IMR-90 (cell line): ENCODE data around the gene C7orf57. TPM values are rescaled to one million over a fixed set of nuclear protein-coding genes. Genes with fewer than 3 reads are reported as not detected.

Experiments used
- ATAC-seq: fragments of 200-7000 bp; cut with Tn5 transposase; 2 replicates; pipeline ENCODE4 v1.9.1; 2020; ENCODE audit warnings: low read depth, mild to moderate bottlenecking, moderate library complexity
- BruUV-seq: library from RNA; stranded (reverse); fragments of 400-500 nt; replicated peaks from 2 replicates; lab custom pipeline; 2021; lab: Mats Ljungman, UMichigan
- CTCF ChIA-PET: fragments of 300-600 bp; formaldehyde crosslinking; extraction: SDS; loops from one replicate; lab custom pipeline; 2021; ENCODE audit warnings: antibody characterized with exemption; lab: Yijun Ruan, JAX
- POLR2A ChIA-PET: fragments of 300-600 bp; sonication (Branson Sonifier 250); formaldehyde crosslinking; loops from one replicate; lab custom pipeline; 2022; ENCODE audit warnings: antibody characterized with exemption; ENCODE audit not compliant: unreplicated experiment; lab: Charles Lee
- DNase-seq: peaks from one replicate; pipeline ENCODE4 v3.0.0; 2013
- H2AFZ ChIP-seq: replicated peaks from 2 replicates; pipeline ENCODE3; 2013; ENCODE audit warnings: low read length, mild to moderate bottlenecking; ENCODE audit not compliant: poor library complexity
- H2AK5ac ChIP-seq: 2 replicates; pipeline ENCODE4 v1.6.1; 2013; ENCODE audit warnings: low read depth, low read length, inconsistent platforms
- H2AK9ac ChIP-seq: replicated peaks from 2 replicates; pipeline ENCODE3; 2013; ENCODE audit warnings: mild to moderate bottlenecking, low read depth, low read length, moderate library complexity; ENCODE audit not compliant: poor library complexity
- H2BK120ac ChIP-seq: 2 replicates; pipeline ENCODE4 v1.6.1; 2013; ENCODE audit warnings: low read depth, low read length, inconsistent platforms
- H2BK15ac ChIP-seq: 3 replicates; pipeline ENCODE4 v1.6.1; 2013; ENCODE audit warnings: low read depth, low read length, inconsistent platforms
- H2BK20ac ChIP-seq: 2 replicates; pipeline ENCODE4 v1.6.1; 2013; ENCODE audit warnings: low read depth, mild to moderate bottlenecking, inconsistent platforms, low read length, moderate library complexity
- H2BK5ac ChIP-seq: 2 replicates; pipeline ENCODE4 v1.6.1; 2013; ENCODE audit warnings: mild to moderate bottlenecking, low read depth, low read length, inconsistent platforms; ENCODE audit not compliant: poor library complexity, severe bottlenecking
- H3K14ac ChIP-seq: replicated peaks from 2 replicates; pipeline ENCODE4 v1.6.1; 2013; ENCODE audit warnings: low read depth, low read length, inconsistent platforms
- H3K18ac ChIP-seq: 2 replicates; pipeline ENCODE4 v1.6.1; 2013; ENCODE audit warnings: low read depth, low read length, control low read depth
- H3K23ac ChIP-seq: 2 replicates; pipeline ENCODE4 v1.6.1; 2013; ENCODE audit warnings: low read depth, low read length, inconsistent platforms
- H3K27ac ChIP-seq: 2 replicates; pipeline ENCODE4 v1.5.1; 2013; ENCODE audit warnings: mild to moderate bottlenecking, control low read depth, low read length; ENCODE audit not compliant: insufficient read depth
- H3K27me3 ChIP-seq: 2 replicates; pipeline ENCODE4 v1.6.1; 2013; ENCODE audit warnings: low read length; ENCODE audit not compliant: control insufficient read depth, insufficient read depth
- H3K36me3 ChIP-seq: 2 replicates; pipeline ENCODE4 v1.6.1; 2013; ENCODE audit warnings: low read length, mixed read lengths; ENCODE audit not compliant: control insufficient read depth, insufficient read depth
- H3K4ac ChIP-seq: 2 replicates; pipeline ENCODE4 v1.6.1; 2013; ENCODE audit warnings: low read depth, low read length, inconsistent platforms
- H3K4me1 ChIP-seq: 2 replicates; pipeline ENCODE4 v1.6.1; 2013; ENCODE audit warnings: low read length, mixed read lengths; ENCODE audit not compliant: control insufficient read depth, insufficient read depth
- H3K4me2 ChIP-seq: 2 replicates; pipeline ENCODE4 v1.6.1; 2013; ENCODE audit warnings: low read depth, mild to moderate bottlenecking, control low read depth, low read length, moderate library complexity
- H3K4me3 ChIP-seq: 2 replicates; pipeline ENCODE4 v1.5.1; 2013; ENCODE audit warnings: low read depth, mild to moderate bottlenecking, control low read depth, low read length, moderate library complexity; ENCODE audit not compliant: insufficient read depth
- H3K56ac ChIP-seq: 2 replicates; pipeline ENCODE4 v1.6.1; 2013; ENCODE audit warnings: low read length, inconsistent platforms; ENCODE audit not compliant: insufficient read depth; ENCODE audit errors: extremely low read depth
- H3K79me1 ChIP-seq, 2 experiments: 2 replicates each; pipeline ENCODE4 v1.6.1; 2013; ENCODE audit warnings: low read length in 2 of 2, inconsistent platforms in 1 of 2, low read depth in 1 of 2
- H3K9ac ChIP-seq: 2 replicates; pipeline ENCODE4 v1.6.1; 2013; ENCODE audit warnings: low read depth, low read length, control low read depth
- H3K9me1 ChIP-seq: 2 replicates; pipeline ENCODE4 v1.6.1; 2013; ENCODE audit warnings: low read length, inconsistent platforms; ENCODE audit not compliant: insufficient read depth
- H3K9me3 ChIP-seq: 2 replicates; pipeline ENCODE4 v1.6.1; 2013; ENCODE audit warnings: low read length; ENCODE audit not compliant: control insufficient read depth, insufficient read depth
- H4K20me1 ChIP-seq: 2 replicates; pipeline ENCODE4 v1.6.1; 2013; ENCODE audit warnings: low read length, inconsistent platforms; ENCODE audit not compliant: insufficient read depth
- H4K5ac ChIP-seq: 2 replicates; pipeline ENCODE4 v1.6.1; 2013; ENCODE audit warnings: mild to moderate bottlenecking, low read depth, low read length, control low read depth
- H4K8ac ChIP-seq, 2 experiments: 2 replicates each; pipeline ENCODE4 v1.6.1; 2013; ENCODE audit warnings: low read depth in 2 of 2, low read length in 2 of 2, control low read depth in 1 of 2, inconsistent platforms in 1 of 2
- H4K91ac ChIP-seq: 2 replicates; pipeline ENCODE4 v1.6.1; 2013; ENCODE audit warnings: low read depth, low read length, inconsistent platforms; ENCODE audit not compliant: insufficient read depth
- BHLHE40 ChIP-seq: fragments of 150-350 bp; IDR thresholded peaks from 2 replicates; pipeline ENCODE4 v1.6.1; 2016; ENCODE audit warnings: mild to moderate bottlenecking, low read depth, low read length
- CEBPB ChIP-seq: IDR thresholded peaks from 2 replicates; pipeline ENCODE4 v1.6.1; 2012; ENCODE audit warnings: low read depth, low read length, improper control_type of control experiment
- CHD1 ChIP-seq: IDR thresholded peaks from 2 replicates; pipeline ENCODE4 v1.6.1; 2012; ENCODE audit warnings: low read depth, low read length, improper control_type of control experiment
- WGBS, 2 experiments: methylation state at CpG; one replicate each; pipeline versions ENCODE4 v1.1.5 to v1.1.7; 2013; ENCODE audit warnings: missing lambda C conversion rate in 2 of 2; ENCODE audit not compliant: insufficient read length in 1 of 2; ENCODE audit errors: extremely low coverage in 2 of 2; 5-methylcytosine and 5-hydroxymethylcytosine counted together
- dilution Hi-C: fragments of 300-500 bp; cut with HindIII; formaldehyde crosslinking; loops from one replicate; pipeline ENCODE4 v1.14.3; 2018; ENCODE audit warnings: low sequenced_read_pairs; ENCODE audit not compliant: unreplicated experiment
- in situ Hi-C: fragments of 300-500 bp; cut with MboI; formaldehyde crosslinking; loops from 3 replicates; pipeline ENCODE4 v1.14.3; 2019; ENCODE audit warnings: low sequenced_read_pairs, inconsistent platforms, mixed read lengths
- intact Hi-C: fragments of 100-400 bp; cut with micrococcal nuclease; formaldehyde crosslinking; loops from 2 replicates; pipeline ENCODE4 v1.10.0; 2022
- polyA plus RNA-seq, 3 experiments: library from polyadenylated mRNA; depleted of rRNA; stranded (reverse); fragments of >200 nt; gene quantifications; 2 replicates each; pipeline ENCODE4 v1.2.3, GENCODE V29; 2012; ENCODE audit warnings: low replicate concordance in 1 of 3
- total RNA-seq: library from RNA; depleted of rRNA; stranded (reverse); fragments of >200 nt; gene quantifications from 2 replicates; pipeline ENCODE4 v1.2.3, GENCODE V29; 2012

C7orf57 gene
- total and polyA plus RNA-seq, 2 of the 4 experiments (the other 2 are of a cell fraction) = not detected

DNA sequence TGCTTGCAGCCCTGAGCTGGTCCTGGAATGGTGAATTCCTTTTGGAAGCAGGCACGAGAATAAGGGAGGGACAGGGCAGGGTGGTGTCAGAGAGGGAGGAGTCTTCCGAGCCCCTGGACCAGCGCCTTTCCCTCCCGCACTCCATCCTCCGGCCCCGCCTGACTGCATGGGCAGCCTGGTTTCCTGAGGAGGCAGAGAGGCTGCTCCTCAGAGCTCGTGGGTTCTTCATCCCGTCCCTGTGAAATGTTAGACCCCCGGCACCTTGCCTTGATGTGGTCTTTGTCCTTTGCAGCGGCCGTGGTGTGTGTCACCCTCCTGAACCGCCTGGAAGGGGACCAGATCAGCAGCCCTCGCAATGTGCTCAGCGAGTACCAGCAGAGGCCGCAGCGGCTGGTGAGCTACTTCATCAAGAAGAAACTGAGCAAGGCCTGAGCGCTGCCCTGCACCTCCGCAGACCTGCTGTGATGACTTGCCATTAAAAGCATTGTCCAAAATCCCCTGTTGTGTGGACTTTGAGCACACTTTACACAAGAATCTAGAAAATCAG is 72.7 kb downstream of the C7orf57 start:
- Histone ChIP-seq H3K23ac (no peak overlapping the region), H4K5ac (no peak overlapping the region), H3K56ac (no peak overlapping the region), H3K4me3 (no peak overlapping the region), H3K9me3 (no peaks in the 10 kb centered on the region), H3K4me2 (no peak overlapping the region), H3K9ac (no peak overlapping the region), H3K27ac (no peak overlapping the region), H3K4me1 (peaks cover 6% of the 10 kb centered on the region), H3K79me1 (0 out of 4 replicates have a peak, but pooled peaks cover 3 to 5% of the 10 kb centered on the region in 2 experiments), H4K91ac (no peak overlapping the region), H2BK5ac (no peak overlapping the region), H3K18ac (no peak overlapping the region), H3K14ac (no peak overlapping the region), H2AK9ac (no peak overlapping the region), H2BK15ac (no peak overlapping the region), H2AFZ (no peak overlapping the region), H2BK120ac (no peak overlapping the region), H2AK5ac (no peak overlapping the region), H2BK20ac (no peak overlapping the region), H4K20me1 (no peaks in the 10 kb centered on the region), H3K36me3 (peaks cover 40% of the 10 kb centered on the region), H3K27me3 (no peaks in the 10 kb centered on the region), H3K4ac (no peak overlapping the region), H3K9me1 (peaks cover 3% of the 10 kb centered on the region; the same call in 1 of the 2 replicates), H4K8ac (no peak overlapping the region)
- no TSS peak for BruUV-seq
- no peak for DNase-seq
- in situ Hi-C loops (loop anchor here (25.0 kb wide), 1 partner anchor 846 kb away; no protein-coding TSS in a partner anchor), dilution Hi-C loops (loop anchor here (25.0 kb wide), 1 partner anchor 121 kb away; the partner anchor contains the start of gene HUS1), intact Hi-C loops (no loop called here)
- POLR2A ChIA-PET = no interaction called here
- WGBS, 2 experiments = 84% methylated on average over 16 of the region's 18 CpGs; no CpG with 5 or more reads in 1 of the 2 experiments
- CTCF ChIA-PET = interaction anchor here (0.6 to 1.0 kb wide), 2 partner anchors 117 to 541 kb away, joined by 3 read pairs; no protein-coding TSS in a partner anchor
- ATAC-seq = no peak
- no peak for TF ChIP-seq BHLHE40
- TF ChIP-seq CEBPB = no peak
- no peak for TF ChIP-seq CHD1
